Parathyroid adenoma (tissue), 2 donors: ENCODE measurements around the gene SPEN.

Experiments
- H2AFZ ChIP-seq: fragments of 300-600 bp; sonication (generic); one replicate; pipeline ENCODE4 v1.7.0; 2017; ENCODE audit warnings: antibody characterized with exemption, mild to moderate bottlenecking
- H3K27ac ChIP-seq: fragments of 300-600 bp; sonication (generic); one replicate; pipeline ENCODE4 v1.7.0; 2017
- H3K27me3 ChIP-seq: fragments of 300-600 bp; sonication (generic); one replicate; pipeline ENCODE4 v1.7.0; 2017; ENCODE audit warnings: low read length; ENCODE audit not compliant: control insufficient read depth, insufficient read depth
- H3K36me3 ChIP-seq: fragments of 300-600 bp; sonication (generic); one replicate; pipeline ENCODE4 v1.7.0; 2017; ENCODE audit warnings: low read length; ENCODE audit not compliant: control insufficient read depth, insufficient read depth
- H3K4me1 ChIP-seq: fragments of 300-600 bp; sonication (generic); one replicate; pipeline ENCODE4 v1.7.0; 2017; ENCODE audit warnings: control low read depth
- H3K4me2 ChIP-seq: fragments of 300-600 bp; sonication (generic); one replicate; pipeline ENCODE4 v1.7.0; 2017; ENCODE audit warnings: low read length
- H3K4me3 ChIP-seq: fragments of 300-600 bp; sonication (generic); one replicate; pipeline ENCODE4 v1.7.0; 2017; ENCODE audit warnings: low read depth, low read length
- H3K79me2 ChIP-seq: fragments of 300-600 bp; sonication (generic); one replicate; pipeline ENCODE4 v1.7.0; 2017; ENCODE audit warnings: control low read depth
- H3K9ac ChIP-seq: fragments of 300-600 bp; sonication (generic); one replicate; pipeline ENCODE4 v1.7.0; 2017; ENCODE audit warnings: mild to moderate bottlenecking
- H3K9me3 ChIP-seq: fragments of 300-600 bp; sonication (generic); one replicate; pipeline ENCODE4 v1.7.0; 2017; ENCODE audit warnings: low read length; ENCODE audit not compliant: control insufficient read depth
- TF ChIP-seq, protein P1 (sequence below): fragments of 300-600 bp; sonication (generic); IDR thresholded peaks from one replicate; pipeline ENCODE4 v1.7.0; 2017; ENCODE audit warnings: antibody characterized with exemption, mild to moderate bottlenecking
- donor health status: primary hyperparathyroidism.

The SPEN gene

DNA sequence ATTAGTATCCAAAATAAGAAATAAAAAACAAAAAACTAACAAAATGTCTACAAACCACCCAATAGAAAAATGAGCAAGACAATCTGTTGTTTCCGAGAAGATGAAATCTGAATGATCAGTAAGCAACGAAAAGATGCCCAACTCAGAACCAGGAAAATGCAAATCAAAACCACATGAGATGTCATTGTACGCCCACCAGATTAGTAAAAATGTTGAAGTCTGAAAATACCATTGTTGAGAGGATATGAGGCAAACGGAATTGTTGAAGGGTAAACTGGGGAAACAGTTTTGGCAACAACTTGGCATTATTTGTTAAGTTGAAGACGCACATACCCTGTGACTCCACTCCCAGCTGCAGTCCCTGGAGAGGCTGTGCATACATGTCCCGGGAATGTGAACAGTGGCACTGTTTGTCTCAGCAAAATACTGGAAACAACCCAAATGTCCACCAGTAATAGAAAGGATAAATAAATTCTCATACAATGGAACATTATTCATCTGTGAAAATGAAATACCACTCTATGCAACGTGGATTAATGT, 117.8 kb downstream of the SPEN start:
- Histone ChIP-seq H3K9me3 (no peaks in the 10 kb centered on the region), H3K79me2 (peaks cover 25% of the 10 kb centered on the region), H3K9ac (no peak overlapping the region), H3K4me1 (no peaks in the 10 kb centered on the region), H3K4me3 (no peak overlapping the region), H3K36me3 (no peaks in the 10 kb centered on the region), H2AFZ (no peak overlapping the region), H3K27me3 (no peaks in the 10 kb centered on the region), H3K4me2 (no peak overlapping the region), H3K27ac (no peak overlapping the region)
- TF ChIP-seq, protein P1, sequence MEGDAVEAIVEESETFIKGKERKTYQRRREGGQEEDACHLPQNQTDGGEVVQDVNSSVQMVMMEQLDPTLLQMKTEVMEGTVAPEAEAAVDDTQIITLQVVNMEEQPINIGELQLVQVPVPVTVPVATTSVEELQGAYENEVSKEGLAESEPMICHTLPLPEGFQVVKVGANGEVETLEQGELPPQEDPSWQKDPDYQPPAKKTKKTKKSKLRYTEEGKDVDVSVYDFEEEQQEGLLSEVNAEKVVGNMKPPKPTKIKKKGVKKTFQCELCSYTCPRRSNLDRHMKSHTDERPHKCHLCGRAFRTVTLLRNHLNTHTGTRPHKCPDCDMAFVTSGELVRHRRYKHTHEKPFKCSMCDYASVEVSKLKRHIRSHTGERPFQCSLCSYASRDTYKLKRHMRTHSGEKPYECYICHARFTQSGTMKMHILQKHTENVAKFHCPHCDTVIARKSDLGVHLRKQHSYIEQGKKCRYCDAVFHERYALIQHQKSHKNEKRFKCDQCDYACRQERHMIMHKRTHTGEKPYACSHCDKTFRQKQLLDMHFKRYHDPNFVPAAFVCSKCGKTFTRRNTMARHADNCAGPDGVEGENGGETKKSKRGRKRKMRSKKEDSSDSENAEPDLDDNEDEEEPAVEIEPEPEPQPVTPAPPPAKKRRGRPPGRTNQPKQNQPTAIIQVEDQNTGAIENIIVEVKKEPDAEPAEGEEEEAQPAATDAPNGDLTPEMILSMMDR, result no peak

DNA sequence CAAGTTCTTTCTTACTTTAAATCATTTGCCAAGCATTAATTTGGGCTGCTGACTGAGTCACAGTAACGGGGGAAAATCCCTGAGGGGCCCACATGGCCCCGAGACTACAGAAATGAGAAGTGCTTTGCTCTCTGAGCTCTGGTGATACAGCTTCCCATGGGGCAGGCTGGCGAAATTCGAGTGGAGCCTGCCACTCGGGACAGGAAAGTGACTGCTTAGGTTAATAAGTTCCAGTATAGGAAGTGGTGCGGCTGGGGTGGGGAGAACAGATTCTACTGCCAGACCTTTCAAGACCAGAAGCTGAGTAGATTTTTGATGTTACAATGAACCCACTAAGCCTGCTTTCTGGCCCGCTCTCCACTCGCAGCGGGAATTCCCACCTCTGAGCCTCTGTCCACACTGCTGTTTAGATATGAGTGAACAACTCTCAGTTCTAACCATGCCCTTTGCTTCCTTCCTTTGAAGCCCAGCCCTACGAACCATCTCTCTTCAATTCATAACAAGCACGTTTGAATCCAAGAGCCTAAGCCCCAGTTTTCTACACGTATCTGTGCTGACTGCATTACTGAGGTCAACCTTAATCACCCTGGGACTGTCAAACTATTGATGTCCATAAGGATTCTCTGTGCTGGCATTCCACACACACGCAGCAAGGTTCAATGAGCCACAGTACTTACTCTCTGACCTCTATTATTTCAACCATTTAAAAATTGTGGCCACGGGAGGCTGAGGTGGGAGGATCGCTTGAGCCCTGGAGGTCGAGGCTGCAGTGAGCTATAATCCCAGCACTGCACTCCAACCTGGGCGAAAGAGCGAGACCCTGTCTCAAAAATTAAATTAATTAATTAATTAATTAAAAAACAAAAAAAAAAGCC, 118.8 kb downstream of the SPEN start:
- Histone ChIP-seq H3K4me2 (no peak overlapping the region), H3K27ac (peak overlapping the region; percentile 32), H3K4me1 (no peaks in the 10 kb centered on the region), H3K36me3 (no peaks in the 10 kb centered on the region), H2AFZ (no peak overlapping the region), H3K79me2 (peaks cover 20% of the 10 kb centered on the region), H3K27me3 (no peaks in the 10 kb centered on the region), H3K9me3 (no peaks in the 10 kb centered on the region), H3K9ac (no peak overlapping the region), H3K4me3 (no peak overlapping the region)
- TF ChIP-seq, protein P1, result no peak

DNA sequence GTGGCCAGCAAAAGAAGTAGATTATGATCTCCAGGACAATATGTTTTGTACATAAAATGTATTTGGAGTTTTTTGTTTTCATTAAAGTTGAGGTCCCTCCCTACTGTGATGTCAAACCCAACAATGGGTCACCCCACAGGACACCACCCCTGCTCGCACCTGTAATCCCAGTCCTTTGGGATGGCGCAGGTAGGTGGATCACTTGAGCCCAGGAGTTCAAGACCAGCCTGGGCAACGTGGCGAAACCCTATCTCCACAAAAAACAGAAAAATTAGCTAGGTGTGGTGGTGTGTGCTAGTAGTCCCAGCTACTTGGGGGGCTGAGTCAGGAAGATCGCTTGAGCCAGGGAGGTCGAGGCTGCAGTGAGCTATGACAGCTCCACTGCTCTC, 119.4 kb downstream of the SPEN start:
- no peaks in the 10 kb centered on the region for H3K9me3 ChIP-seq
- no peak overlapping the region for H3K9ac ChIP-seq
- peaks cover 16% of the 10 kb centered on the region for H3K79me2 ChIP-seq
- H3K27me3 ChIP-seq, result no peaks in the 10 kb centered on the region
- no peak overlapping the region for H2AFZ ChIP-seq
- H3K4me2 ChIP-seq, result no peak overlapping the region
- TF ChIP-seq, protein P1, result no peak
- H3K4me1 ChIP-seq, result no peaks in the 10 kb centered on the region
- no peak overlapping the region for H3K27ac ChIP-seq
- H3K4me3 ChIP-seq, result no peak overlapping the region
- no peaks in the 10 kb centered on the region for H3K36me3 ChIP-seq

DNA sequence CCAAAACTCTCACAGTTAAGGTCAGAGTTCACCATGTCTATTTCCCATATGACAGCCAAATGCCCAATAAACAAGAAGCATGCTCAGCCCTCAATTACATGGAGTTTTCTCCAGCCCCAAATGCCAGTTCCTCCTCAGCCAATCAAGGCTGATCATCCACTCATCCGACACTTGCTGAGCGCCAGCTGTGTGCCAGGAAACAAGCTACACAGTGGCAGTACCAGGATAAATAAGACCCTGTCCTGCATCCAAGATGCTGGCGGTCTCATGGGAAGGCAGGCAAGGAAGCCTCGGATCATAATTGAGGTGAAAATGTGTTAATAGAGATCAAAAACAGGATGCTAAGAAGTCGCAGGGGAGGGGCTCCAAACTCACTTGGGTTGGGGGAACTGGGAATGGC, 120.7 kb downstream of the SPEN start:
- H3K79me2 ChIP-seq, result peaks cover 23% of the 10 kb centered on the region
- H3K4me3 ChIP-seq, result no peak overlapping the region
- H3K27me3 ChIP-seq, result no peaks in the 10 kb centered on the region
- no peak overlapping the region for H3K27ac ChIP-seq
- H3K4me1 ChIP-seq, result no peaks in the 10 kb centered on the region
- no peak overlapping the region for H2AFZ ChIP-seq
- H3K4me2 ChIP-seq, result no peak overlapping the region
- H3K9me3 ChIP-seq, result no peaks in the 10 kb centered on the region
- TF ChIP-seq, protein P1, result no peak
- no peaks in the 10 kb centered on the region for H3K36me3 ChIP-seq
- no peak overlapping the region for H3K9ac ChIP-seq
